ENCODE data around the gene DYNLRB2.

Gene DYNLRB2

GRCh38 chr16:80543162-80543561, 2.4 kb downstream of the DYNLRB2 start:
- no peaks in the 10 kb centered on the region for H3K27me3 ChIP-seq (ENCODE audit: insufficient read depth, low read length, poor library complexity, severe bottlenecking)
- H3K4me2 ChIP-seq (ENCODE audit: low read depth, low read length, poor library complexity, severe bottlenecking) = no peak overlapping the region
- H3K9me2 ChIP-seq (replicated peaks; ENCODE audit: low read depth, low read length) = no peaks in the 10 kb centered on the region

GRCh38 chr16:80544326-80544725, 3.5 kb downstream of the DYNLRB2 start:
- H3F3A ChIP-seq (ENCODE audit: low read depth) = no peaks in the 10 kb centered on the region
- H3K4me1 ChIP-seq (ENCODE audit: insufficient read depth, low read length, poor library complexity, severe bottlenecking) = peaks cover 12% of the 10 kb centered on the region
- H4K20me1 ChIP-seq (ENCODE audit: insufficient read depth, low read length, poor library complexity, severe bottlenecking) = no peaks in the 10 kb centered on the region
- no peaks in the 10 kb centered on the region for H3K9me3 ChIP-seq (ENCODE audit: insufficient read depth, low read depth, low read length)
- no peak overlapping the region for H2AFZ ChIP-seq (ENCODE audit: low read length)
- no peak overlapping the region for H3K9ac ChIP-seq (ENCODE audit: low read depth, low read length, poor library complexity, severe bottlenecking)
- TF ChIP-seq EZH2phosphoT487 (IDR thresholded peaks at IDR 0.05; ENCODE audit: borderline replicate concordance) (no peak), CTCF (conservative IDR thresholded peaks at IDR 0.05; ENCODE audit: low read length) (no peak)
- H3K36me3 ChIP-seq (ENCODE audit: insufficient read depth, low read length) = no peaks in the 10 kb centered on the region
- no peak overlapping the region for H3K4me3 ChIP-seq (ENCODE audit: low read length, poor library complexity, severe bottlenecking)
- no peaks in the 10 kb centered on the region for H3K79me2 ChIP-seq (ENCODE audit: insufficient read depth, low read length)
- no peaks in the 10 kb centered on the region for H3K9me2 ChIP-seq (replicated peaks; ENCODE audit: low read depth, low read length)
- H3K4me2 ChIP-seq (ENCODE audit: low read depth, low read length, poor library complexity, severe bottlenecking) = no peak overlapping the region
- H3K27me3 ChIP-seq (ENCODE audit: insufficient read depth, low read length, poor library complexity, severe bottlenecking) = no peaks in the 10 kb centered on the region

More at GRCh38 chr16:80543162-80543561, 2.4 kb downstream of the DYNLRB2 start:
- Histone ChIP-seq H3K4me1 (ENCODE audit: insufficient read depth, low read length, poor library complexity, severe bottlenecking) (peaks cover 13% of the 10 kb centered on the region), H3K9ac (ENCODE audit: low read depth, low read length, poor library complexity, severe bottlenecking) (no peak overlapping the region), H3K4me3 (ENCODE audit: low read length, poor library complexity, severe bottlenecking) (no peak overlapping the region), H3K9me3 (ENCODE audit: insufficient read depth, low read depth, low read length) (no peaks in the 10 kb centered on the region), H2AFZ (ENCODE audit: low read length) (no peak overlapping the region), H3K36me3 (ENCODE audit: insufficient read depth, low read length) (no peaks in the 10 kb centered on the region), H3K79me2 (ENCODE audit: insufficient read depth, low read length) (no peaks in the 10 kb centered on the region), H3F3A (ENCODE audit: low read depth) (no peaks in the 10 kb centered on the region), H4K20me1 (ENCODE audit: insufficient read depth, low read length, poor library complexity, severe bottlenecking) (no peaks in the 10 kb centered on the region)
- TF ChIP-seq EZH2phosphoT487 (IDR thresholded peaks at IDR 0.05; ENCODE audit: borderline replicate concordance) = no peak
- TF ChIP-seq CTCF (conservative IDR thresholded peaks at IDR 0.05; ENCODE audit: low read length) = no peak

GRCh38 chr16:80546249-80546648, 5.5 kb downstream of the DYNLRB2 start:
- H3F3A ChIP-seq (ENCODE audit: low read depth) = no peaks in the 10 kb centered on the region
- H2AFZ ChIP-seq (ENCODE audit: low read length) = no peak overlapping the region
- no peaks in the 10 kb centered on the region for H3K9me3 ChIP-seq (ENCODE audit: insufficient read depth, low read depth, low read length)
- TF ChIP-seq CTCF (conservative IDR thresholded peaks at IDR 0.05; ENCODE audit: low read length) (no peak), EZH2phosphoT487 (IDR thresholded peaks at IDR 0.05; ENCODE audit: borderline replicate concordance) (no peak)
- H3K79me2 ChIP-seq (ENCODE audit: insufficient read depth, low read length) = no peaks in the 10 kb centered on the region
- H4K20me1 ChIP-seq (ENCODE audit: insufficient read depth, low read length, poor library complexity, severe bottlenecking) = no peaks in the 10 kb centered on the region
- H3K36me3 ChIP-seq (ENCODE audit: insufficient read depth, low read length) = no peaks in the 10 kb centered on the region
- H3K9ac ChIP-seq (ENCODE audit: low read depth, low read length, poor library complexity, severe bottlenecking) = no peak overlapping the region
- no peaks in the 10 kb centered on the region for H3K9me2 ChIP-seq (replicated peaks; ENCODE audit: low read depth, low read length)
- H3K4me2 ChIP-seq (ENCODE audit: low read depth, low read length, poor library complexity, severe bottlenecking) = no peak overlapping the region
- H3K4me3 ChIP-seq (ENCODE audit: low read length, poor library complexity, severe bottlenecking) = no peak overlapping the region
- H3K4me1 ChIP-seq (ENCODE audit: insufficient read depth, low read length, poor library complexity, severe bottlenecking) = no peaks in the 10 kb centered on the region
- no peaks in the 10 kb centered on the region for H3K27me3 ChIP-seq (ENCODE audit: insufficient read depth, low read length, poor library complexity, severe bottlenecking)
